Hepatocyte (in vitro differentiated cells): ENCODE data around the gene TNFRSF1B.

Experiments
- CTCF ChIP-seq: fragments of 200-600 bp; sonication (generic); IDR thresholded peaks from 2 replicates; pipeline ENCODE4 v1.5.1; 2016; ENCODE audit warnings: antibody characterized with exemption, mild to moderate bottlenecking; ENCODE audit not compliant: poor library complexity
- EZH2 ChIP-seq: fragments of 200-600 bp; sonication (generic); IDR thresholded peaks from 2 replicates; pipeline ENCODE4 v1.6.1; 2016; ENCODE audit warnings: antibody characterized with exemption, mild to moderate bottlenecking, borderline replicate concordance
- EZH2phosphoT487 ChIP-seq: fragments of 200-600 bp; sonication (generic); IDR thresholded peaks from one replicate; pipeline ENCODE4 v1.6.1; 2018; ENCODE audit warnings: antibody characterized with exemption, mild to moderate bottlenecking, low read depth, moderate library complexity; ENCODE audit not compliant: unreplicated experiment, severe bottlenecking

GRCh38 chr1:12132078-12132477 lies 34.7 kb upstream of the TNFRSF1B start:
- no peak for TF ChIP-seq CTCF
- TF ChIP-seq EZH2 = no peak
- TF ChIP-seq EZH2phosphoT487 = no peak
